WTC11 (cell line): ENCODE data around the gene NDUFAF2. TPM values are rescaled to one million over a fixed set of nuclear protein-coding genes. Genes with fewer than 3 reads are reported as not detected.
A peak's percentile ranks its signal among the peaks of the same experiment; 100 is the strongest.

Experiments
- ATAC-seq: fragments of 200-7000 bp; cut with Tn5 transposase; 2 replicates; pipeline ENCODE4 v1.10.0; 2021; ENCODE audit warnings: mild to moderate bottlenecking, moderate library complexity
- Bru-seq: library from RNA; stranded (reverse); fragments of 400-500 nt; gene quantifications from one replicate; lab custom pipeline; 2021; lab: Mats Ljungman, UMichigan
- CTCF ChIA-PET: fragments of 300-600 bp; sonication (Branson Sonifier 250); formaldehyde crosslinking; loops from one replicate; lab custom pipeline; 2021; ENCODE audit warnings: antibody characterized with exemption; lab: Charles Lee
- POLR2A ChIA-PET: fragments of 350-600 bp; sonication (Branson Sonifier 250); formaldehyde crosslinking; loops from one replicate; lab custom pipeline; 2021; ENCODE audit warnings: antibody characterized with exemption; lab: Charles Lee
- DNase-seq: peaks from one replicate; pipeline ENCODE4 v3.0.0; 2021; ENCODE audit warnings: low spot score
- H3K27ac Mint-ChIP-seq: 2 replicates; pipeline ENCODE4 v1.8.0; 2021; ENCODE audit warnings: mixed read lengths
- H3K27me3 Mint-ChIP-seq: 2 replicates; pipeline ENCODE4 v1.8.0; 2021; ENCODE audit warnings: low read depth, mild to moderate bottlenecking, moderate library complexity, mixed read lengths
- H3K36me3 Mint-ChIP-seq: 2 replicates; pipeline ENCODE4 v1.8.0; 2021; ENCODE audit warnings: mixed read lengths
- H3K4me1 Mint-ChIP-seq: 2 replicates; pipeline ENCODE4 v1.8.0; 2022; ENCODE audit warnings: mixed read lengths
- H3K4me3 Mint-ChIP-seq: 2 replicates; pipeline ENCODE4 v1.8.0; 2021; ENCODE audit warnings: mild to moderate bottlenecking, moderate library complexity, mixed read lengths
- H3K9me3 Mint-ChIP-seq: 2 replicates; pipeline ENCODE4 v1.8.0; 2021; ENCODE audit warnings: mixed read lengths
- ARID4B ChIP-seq: sonication (generic); formaldehyde crosslinking; IDR thresholded peaks from 2 replicates; pipeline ENCODE4 v1.8.0; 2023; ENCODE audit warnings: missing genetic modification reagents, mild to moderate bottlenecking, borderline replicate concordance
- E2F1 ChIP-seq: sonication (generic); formaldehyde crosslinking; IDR thresholded peaks from 2 replicates; pipeline ENCODE4 v1.8.0; 2022; ENCODE audit warnings: mild to moderate bottlenecking, missing genetic modification reagents
- ELF4 ChIP-seq: sonication (generic); formaldehyde crosslinking; IDR thresholded peaks from 2 replicates; pipeline ENCODE4 v1.8.1; 2022; ENCODE audit warnings: low read depth, mild to moderate bottlenecking, moderate library complexity, missing genetic modification reagents
- ESRRA ChIP-seq: sonication (generic); formaldehyde crosslinking; IDR thresholded peaks from 2 replicates; pipeline ENCODE4 v1.8.1; 2022; ENCODE audit warnings: mild to moderate bottlenecking, missing genetic modification reagents, borderline replicate concordance
- GABPB1 ChIP-seq: sonication (generic); formaldehyde crosslinking; IDR thresholded peaks from 2 replicates; pipeline ENCODE4 v1.8.1; 2023; ENCODE audit warnings: mild to moderate bottlenecking, missing genetic modification reagents
- GRHL2 ChIP-seq: fragments of 250-450 bp; sonication (Bioruptor Pico); IDR thresholded peaks from 2 replicates; pipeline ENCODE4 v1.8.0; 2022; ENCODE audit warnings: mild to moderate bottlenecking, moderate library complexity; ENCODE audit not compliant: insufficient replicate concordance, severe bottlenecking
- IRF1 ChIP-seq: sonication (generic); formaldehyde crosslinking; IDR thresholded peaks from 2 replicates; pipeline ENCODE4 v1.8.0; 2023; ENCODE audit warnings: missing genetic modification reagents
- JUN ChIP-seq: sonication (generic); formaldehyde crosslinking; IDR thresholded peaks from 2 replicates; pipeline ENCODE4 v1.8.0; 2023; ENCODE audit warnings: mild to moderate bottlenecking, missing genetic modification reagents
- NFYB ChIP-seq: sonication (generic); formaldehyde crosslinking; conservative IDR thresholded peaks from 2 replicates; pipeline ENCODE4 v1.8.0; 2022; ENCODE audit warnings: low read depth, missing genetic modification reagents
- NR1H2 ChIP-seq: sonication (generic); formaldehyde crosslinking; IDR thresholded peaks from 2 replicates; pipeline ENCODE4 v1.9.0; 2021; ENCODE audit warnings: mild to moderate bottlenecking, moderate library complexity, missing genetic modification reagents
- RELA ChIP-seq: sonication (generic); formaldehyde crosslinking; IDR thresholded peaks from 2 replicates; pipeline ENCODE4 v1.8.1; 2022; ENCODE audit warnings: missing genetic modification reagents, mild to moderate bottlenecking, borderline replicate concordance
- SP1 ChIP-seq: sonication (generic); formaldehyde crosslinking; conservative IDR thresholded peaks from 2 replicates; pipeline ENCODE4 v1.8.1; 2022; ENCODE audit warnings: missing genetic modification reagents
- TCF7 ChIP-seq: sonication (generic); formaldehyde crosslinking; IDR thresholded peaks from 2 replicates; pipeline ENCODE4 v1.8.0; 2022; ENCODE audit warnings: mild to moderate bottlenecking, low read depth, missing genetic modification reagents, moderate library complexity
- USF1 ChIP-seq: sonication (generic); formaldehyde crosslinking; IDR thresholded peaks from 2 replicates; pipeline ENCODE4 v1.8.0; 2022; ENCODE audit warnings: mild to moderate bottlenecking, missing genetic modification reagents
- ZNF121 ChIP-seq: sonication (generic); formaldehyde crosslinking; IDR thresholded peaks from 2 replicates; pipeline ENCODE4 v1.8.0; 2023; ENCODE audit warnings: missing genetic modification reagents
- ZNF232 ChIP-seq: sonication (generic); formaldehyde crosslinking; IDR thresholded peaks from 2 replicates; pipeline ENCODE4 v1.8.0; 2022; ENCODE audit warnings: mild to moderate bottlenecking, missing genetic modification reagents
- ZNF281 ChIP-seq: sonication (generic); formaldehyde crosslinking; IDR thresholded peaks from 2 replicates; pipeline ENCODE4 v1.8.0; 2023; ENCODE audit warnings: mild to moderate bottlenecking, missing genetic modification reagents
- long read RNA-seq, 3 experiments: library from RNA in 1 of 3; library from capped mRNA in 1 of 3; library from polyadenylated mRNA in 1 of 3; unstranded in 2 of 3; stranded (forward) in 1 of 3; transcript quantifications; one replicate each; pipeline ENCODE4 v2.0.0, GENCODE V29; 2021
- total RNA-seq: library from RNA; stranded (reverse); gene quantifications from 3 replicates; pipeline ENCODE4 v1.2.3, GENCODE V29; 2021
- TF ChIP-seq, protein P1 (sequence below): sonication (generic); formaldehyde crosslinking; conservative IDR thresholded peaks from 2 replicates; pipeline ENCODE4 v1.8.1; 2022; ENCODE audit warnings: mild to moderate bottlenecking, missing genetic modification reagents
- TF ChIP-seq, protein P2 (sequence below): sonication (generic); formaldehyde crosslinking; IDR thresholded peaks from 2 replicates; pipeline ENCODE4 v1.8.0; 2022; ENCODE audit warnings: mild to moderate bottlenecking, missing genetic modification reagents

NDUFAF2 gene, protein sequence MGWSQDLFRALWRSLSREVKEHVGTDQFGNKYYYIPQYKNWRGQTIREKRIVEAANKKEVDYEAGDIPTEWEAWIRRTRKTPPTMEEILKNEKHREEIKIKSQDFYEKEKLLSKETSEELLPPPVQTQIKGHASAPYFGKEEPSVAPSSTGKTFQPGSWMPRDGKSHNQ
- 39.1 to 45.9 TPM (median 42.0 TPM) in 3 replicates for total RNA-seq
- percentile 68 among the genes with signal in this experiment for Bru-seq, nascent RNA
- long read RNA-seq, experiment 1, transcript NDUFAF2-201 (4 exons, 719 nt) = major isoform, 56 of 61 reads
- long read RNA-seq, experiment 1, partial matches to known transcripts = 0 of 61 reads
- long read RNA-seq, experiment 1, other reads (novel, unspliced or antisense) = 5 of 61 reads
- long read RNA-seq, experiment 2, transcript NDUFAF2-201 (4 exons, 719 nt) = major isoform, 40 of 57 reads
- long read RNA-seq, experiment 2, partial matches to known transcripts = 4 of 57 reads
- long read RNA-seq, experiment 2, other reads (novel, unspliced or antisense) = 12 of 57 reads
- long read RNA-seq, experiment 3, transcript NDUFAF2-201 (4 exons, 719 nt) = major isoform, 6 of 8 reads
- long read RNA-seq, experiment 3, partial matches to known transcripts = 1 of 8 reads
- long read RNA-seq, experiment 3, other reads (novel, unspliced or antisense) = 1 of 8 reads

DNA sequence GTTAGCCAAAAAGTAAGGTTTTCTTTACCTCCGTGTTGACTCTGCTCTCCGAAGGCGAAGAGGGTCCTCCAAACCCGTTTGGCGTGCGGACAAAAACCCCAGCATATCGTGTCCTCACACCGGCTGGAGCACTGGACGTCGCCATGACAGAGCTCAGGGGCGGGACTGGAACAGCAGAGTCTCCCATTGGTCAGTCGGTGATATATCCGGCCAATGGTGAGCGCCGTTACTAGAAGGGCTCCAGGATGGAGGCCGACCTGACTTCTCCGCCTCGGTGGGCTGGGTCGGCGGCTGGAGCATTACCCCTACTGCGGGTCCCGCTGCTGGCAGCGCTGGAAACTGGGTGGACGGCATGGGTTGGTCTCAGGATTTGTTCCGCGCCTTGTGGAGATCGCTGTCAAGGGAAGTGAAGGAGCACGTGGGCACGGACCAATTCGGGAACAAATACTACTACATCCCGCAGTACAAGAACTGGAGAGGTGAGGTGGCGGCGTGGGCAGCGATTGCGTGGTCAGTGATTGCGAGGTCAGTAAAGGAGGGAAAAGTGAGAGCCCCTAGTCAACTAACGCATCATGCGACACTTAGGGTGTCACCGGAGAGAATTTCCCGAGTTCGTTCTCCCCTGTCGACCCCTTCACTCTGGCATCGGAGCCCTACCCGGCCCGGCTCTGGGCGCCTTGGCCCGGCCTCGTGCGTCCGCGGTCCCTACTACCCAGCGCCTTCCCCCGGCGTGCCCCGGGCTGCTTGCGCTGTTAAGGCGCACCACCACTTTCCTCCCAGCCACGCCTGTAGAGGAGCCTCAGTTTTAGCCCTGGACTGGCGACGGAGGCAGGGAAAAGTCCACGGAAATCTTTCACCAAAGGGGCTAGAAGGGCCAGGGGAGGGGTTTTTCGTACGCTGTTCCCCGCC, at the start of gene NDUFAF2, which contains the start of gene ERCC8:
Gene NDUFAF2 (plus strand): TSS at position 302 of the 909 bp plus-strand sequence. CDS start 51 bp downstream, at position 353.
Gene ERCC8 (minus strand): TSS at position 167 of the 909 bp plus-strand sequence. CDS start 62 bp downstream, at position 105.
- Mint-ChIP-seq H3K36me3 (peaks cover 6% of the 10 kb centered on the region; the same call in 1 of the 2 replicates), H3K27ac (no peak within 1 kb of the TSS; the same call in 1 of the 2 replicates), H3K4me1 (peaks cover 11% of the 10 kb centered on the region), H3K9me3 (peaks cover 4% of the 10 kb centered on the region; the same call in 1 of the 2 replicates), H3K4me3 (no peak within 1 kb of the TSS), H3K27me3 (peaks cover 9% of the 10 kb centered on the region)
- peak; percentile 90 for DNase-seq
- ChIA-PET CTCF (interaction anchor here (0.7 to 2.0 kb wide), 3 partner anchors 14 to 101 kb away, joined by 3 to 6 read pairs (median 5); partner anchors contain the start of gene ELOVL7), POLR2A (interaction anchor here (1.0 to 1.7 kb wide), 4 partner anchors 101 to 386 kb away, joined by 3 to 6 read pairs (median 4); partner anchors contain the start of genes DEPDC1B and ELOVL7)
- ATAC-seq = peak; percentile 99
- TF ChIP-seq E2F1 (CRISPR knock-in tag) = 0 out of 2 replicates have a peak, but pooled peaks have one; percentile 59
- 0 out of 2 replicates have a peak, but pooled peaks have one; percentile 37 for TF ChIP-seq TCF7 (CRISPR knock-in tag)
- TF ChIP-seq GRHL2 = no peak
- TF ChIP-seq, protein P1, sequence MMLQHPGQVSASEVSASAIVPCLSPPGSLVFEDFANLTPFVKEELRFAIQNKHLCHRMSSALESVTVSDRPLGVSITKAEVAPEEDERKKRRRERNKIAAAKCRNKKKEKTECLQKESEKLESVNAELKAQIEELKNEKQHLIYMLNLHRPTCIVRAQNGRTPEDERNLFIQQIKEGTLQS = 0 out of 2 replicates have a peak, but pooled peaks have one; percentile 16
- TF ChIP-seq SP1 = peak; percentile 82
- TF ChIP-seq RELA (CRISPR knock-in tag) = 0 out of 2 replicates have a peak, but pooled peaks have one; percentile 63
- 0 out of 2 replicates have a peak, but pooled peaks have one; percentile 48 for TF ChIP-seq ZNF232
- peak; percentile 61; the same call in 1 of the 2 replicates for TF ChIP-seq JUN
- no peak for TF ChIP-seq NR1H2
- no peak for TF ChIP-seq ELF4
- TF ChIP-seq ZNF121 (CRISPR knock-in tag) = peak; percentile 58; the same call in 1 of the 2 replicates
- no peak for TF ChIP-seq ZNF281
- 0 out of 2 replicates have a peak, but pooled peaks have one; percentile 27 for TF ChIP-seq USF1 (CRISPR knock-in tag)
- peak; percentile 62; the same call in 1 of the 2 replicates for TF ChIP-seq ESRRA
- TF ChIP-seq NFYB (CRISPR knock-in tag) = peak; percentile 88
- peak; percentile 92 for TF ChIP-seq ARID4B (CRISPR knock-in tag)
- TF ChIP-seq, protein P2, sequence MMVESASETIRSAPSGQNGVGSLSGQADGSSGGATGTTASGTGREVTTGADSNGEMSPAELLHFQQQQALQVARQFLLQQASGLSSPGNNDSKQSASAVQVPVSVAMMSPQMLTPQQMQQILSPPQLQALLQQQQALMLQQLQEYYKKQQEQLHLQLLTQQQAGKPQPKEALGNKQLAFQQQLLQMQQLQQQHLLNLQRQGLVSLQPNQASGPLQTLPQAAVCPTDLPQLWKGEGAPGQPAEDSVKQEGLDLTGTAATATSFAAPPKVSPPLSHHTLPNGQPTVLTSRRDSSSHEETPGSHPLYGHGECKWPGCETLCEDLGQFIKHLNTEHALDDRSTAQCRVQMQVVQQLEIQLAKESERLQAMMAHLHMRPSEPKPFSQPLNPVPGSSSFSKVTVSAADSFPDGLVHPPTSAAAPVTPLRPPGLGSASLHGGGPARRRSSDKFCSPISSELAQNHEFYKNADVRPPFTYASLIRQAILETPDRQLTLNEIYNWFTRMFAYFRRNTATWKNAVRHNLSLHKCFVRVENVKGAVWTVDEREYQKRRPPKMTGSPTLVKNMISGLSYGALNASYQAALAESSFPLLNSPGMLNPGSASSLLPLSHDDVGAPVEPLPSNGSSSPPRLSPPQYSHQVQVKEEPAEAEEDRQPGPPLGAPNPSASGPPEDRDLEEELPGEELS (CRISPR knock-in tag) = peak; percentile 77; the same call in 1 of the 2 replicates
- peak; percentile 88; the same call in 1 of the 2 replicates for TF ChIP-seq IRF1 (CRISPR knock-in tag)
- peak; percentile 43 for TF ChIP-seq GABPB1 (CRISPR knock-in tag)
